Mesothelial cell of epicardium (in vitro differentiated cells): Measurements from ENCODE around the gene DDX47. TPM values are rescaled to one million over a fixed set of nuclear protein-coding genes. Genes with fewer than 3 reads are reported as not detected.

Experiments
- DNase-seq, 2 experiments: peaks; one replicate each; pipeline ENCODE4 v3.0.0; 2021; ENCODE audit warnings: low spot score in 2 of 2; ENCODE audit not compliant: unreplicated experiment in 2 of 2
- H3K27ac Mint-ChIP-seq: 2 replicates; pipeline ENCODE4 v1.8.0; 2021; ENCODE audit warnings: mixed read lengths
- H3K27me3 Mint-ChIP-seq: 2 replicates; pipeline ENCODE4 v1.8.0; 2021; ENCODE audit warnings: low read depth, mixed read lengths
- H3K36me3 Mint-ChIP-seq: 2 replicates; pipeline ENCODE4 v1.8.0; 2021; ENCODE audit warnings: mixed read lengths
- H3K4me1 Mint-ChIP-seq: 2 replicates; pipeline ENCODE4 v1.8.0; 2021; ENCODE audit warnings: mixed read lengths
- H3K4me3 Mint-ChIP-seq: 2 replicates; pipeline ENCODE4 v1.8.0; 2021; ENCODE audit warnings: mild to moderate bottlenecking, moderate library complexity, mixed read lengths
- H3K9me3 Mint-ChIP-seq: 2 replicates; pipeline ENCODE4 v1.8.0; 2021; ENCODE audit warnings: mixed read lengths
- CTCF ChIP-seq: fragments of 200-600 bp; sonication (generic); IDR thresholded peaks from one replicate; pipeline ENCODE4 v1.5.0; 2021; ENCODE audit warnings: antibody characterized with exemption; ENCODE audit not compliant: unreplicated experiment
- total RNA-seq: library from RNA; stranded (reverse); gene quantifications from 3 replicates; pipeline ENCODE4 v1.2.1, GENCODE V29; 2021

The DDX47 gene
- total RNA-seq = 69.3 to 70.8 TPM (median 70.4 TPM) in 3 replicates

GRCh38 chr12:12813120-12814101 is at the start of gene DDX47:
DDX47 (plus strand) TSS chr12:12813346; CDS start chr12:12813368, 22 bp downstream.
- peaks cover 18% of the 10 kb centered on the region for H3K36me3 Mint-ChIP-seq
- H3K4me1 Mint-ChIP-seq = peaks cover 46% of the 10 kb centered on the region
- no peaks in the 10 kb centered on the region for H3K27me3 Mint-ChIP-seq
- no peaks in the 10 kb centered on the region for H3K9me3 Mint-ChIP-seq
- peak; percentile 96 for TF ChIP-seq CTCF
- H3K4me3 Mint-ChIP-seq = peak within 1 kb of the TSS; percentile 84
- peak within 1 kb of the TSS; percentile 96 for H3K27ac Mint-ChIP-seq
- peak; percentile 91 to 99 for DNase-seq

- DNase-seq = no peak
- Mint-ChIP-seq H3K27ac (no peak overlapping the region), H3K4me3 (no peak overlapping the region), H3K4me1 (no peaks in the 10 kb centered on the region), H3K36me3 (peaks cover 2% of the 10 kb centered on the region), H3K9me3 (peaks cover 7% of the 10 kb centered on the region), H3K27me3 (no peaks in the 10 kb centered on the region)
- TF ChIP-seq CTCF = no peak
These were observed 48.3 kb upstream of the DDX47 start for GRCh38 chr12:12764824-12765223.

- DNase-seq = no peak
- Mint-ChIP-seq H3K27ac (no peak overlapping the region), H3K36me3 (peaks cover 2% of the 10 kb centered on the region), H3K4me1 (no peaks in the 10 kb centered on the region), H3K9me3 (peaks cover 26% of the 10 kb centered on the region), H3K27me3 (no peaks in the 10 kb centered on the region), H3K4me3 (no peak overlapping the region)
- TF ChIP-seq CTCF = no peak
These were observed 42.9 kb upstream of the DDX47 start for GRCh38 chr12:12770262-12770661.

- Mint-ChIP-seq H3K36me3 (no peaks in the 10 kb centered on the region), H3K9me3 (peaks cover 19% of the 10 kb centered on the region), H3K4me3 (no peak overlapping the region), H3K4me1 (peaks cover 11% of the 10 kb centered on the region), H3K27ac (no peak overlapping the region), H3K27me3 (no peaks in the 10 kb centered on the region)
- no peak for TF ChIP-seq CTCF
- DNase-seq = no peak
These were observed 38.4 kb upstream of the DDX47 start for GRCh38 chr12:12774791-12775190.

- Mint-ChIP-seq H3K4me3 (no peak overlapping the region), H3K27ac (no peak overlapping the region), H3K27me3 (no peaks in the 10 kb centered on the region), H3K4me1 (peaks cover 11% of the 10 kb centered on the region), H3K9me3 (peaks cover 11% of the 10 kb centered on the region), H3K36me3 (no peaks in the 10 kb centered on the region)
- DNase-seq = no peak
- no peak for TF ChIP-seq CTCF
These were observed 36.9 kb upstream of the DDX47 start for GRCh38 chr12:12776261-12776660.
